ENCODE data around the gene AFG1L. TPM values are rescaled to one million over a fixed set of nuclear protein-coding genes. Genes with fewer than 3 reads are reported as not detected.
"Not testable (repeated sequence)": the region's sequence is repeated elsewhere in the genome, so short reads cannot be mapped to it uniquely, and the experiment has no call there.

The AFG1L gene
- polyA plus RNA-seq, 6 donors from 2014 or later = 2.6 to 6.8 (median 4.5) TPM

- DNase-seq (no peak), ATAC-seq (ENCODE audit: low read depth in 2 of 2) (no peak)
- H3K27me3 Mint-ChIP-seq = peaks cover 0 to 4% (median 0%) of the 10 kb centered on the region in 3 donors
- no peak overlapping the region for H3K4me3 Mint-ChIP-seq
- H3K27ac Mint-ChIP-seq = peak overlapping the region in 2 of 6 donors; percentile 6 to 24
- no peaks in the 10 kb centered on the region for H3K4me1 Mint-ChIP-seq
- no peaks in the 10 kb centered on the region for H3K36me3 Mint-ChIP-seq
- no peaks in the 10 kb centered on the region for H3K9me3 Mint-ChIP-seq
These were observed 26.0 kb upstream of the AFG1L start for GRCh38 chr6:108268845-108269244.

GRCh38 chr6:108269955-108270354, 24.9 kb upstream of the AFG1L start:
- H3K27me3 Mint-ChIP-seq; H3K4me1 Mint-ChIP-seq; H3K9me3 Mint-ChIP-seq; DNase-seq; H3K27ac Mint-ChIP-seq; H3K4me3 Mint-ChIP-seq; H3K36me3 Mint-ChIP-seq; ATAC-seq (ENCODE audit: low read depth in 2 of 2): not testable (repeated sequence)

GRCh38 chr6:108274546-108274945, 20.3 kb upstream of the AFG1L start:
- no peak overlapping the region for H3K27ac Mint-ChIP-seq
- H3K4me1 Mint-ChIP-seq = no peaks in the 10 kb centered on the region
- no peak for ATAC-seq (ENCODE audit: low read depth in 2 of 2)
- no peaks in the 10 kb centered on the region for H3K36me3 Mint-ChIP-seq
- H3K9me3 Mint-ChIP-seq = no peaks in the 10 kb centered on the region
- H3K4me3 Mint-ChIP-seq = no peak overlapping the region
- H3K27me3 Mint-ChIP-seq = no peaks in the 10 kb centered on the region
- DNase-seq = no peak

GRCh38 chr6:108275976-108276375, 18.9 kb upstream of the AFG1L start:
- H3K9me3 Mint-ChIP-seq = no peaks in the 10 kb centered on the region
- DNase-seq (no peak), ATAC-seq (ENCODE audit: low read depth in 2 of 2) (no peak)
- no peaks in the 10 kb centered on the region for H3K27me3 Mint-ChIP-seq
- no peak overlapping the region for H3K4me3 Mint-ChIP-seq
- H3K36me3 Mint-ChIP-seq = no peaks in the 10 kb centered on the region
- no peaks in the 10 kb centered on the region for H3K4me1 Mint-ChIP-seq
- no peak overlapping the region for H3K27ac Mint-ChIP-seq

GRCh38 chr6:108277295-108277694, 17.6 kb upstream of the AFG1L start:
- no peak overlapping the region for H3K4me3 Mint-ChIP-seq
- no peaks in the 10 kb centered on the region for H3K27me3 Mint-ChIP-seq
- no peak for ATAC-seq (ENCODE audit: low read depth in 2 of 2)
- no peaks in the 10 kb centered on the region for H3K9me3 Mint-ChIP-seq
- no peaks in the 10 kb centered on the region for H3K4me1 Mint-ChIP-seq
- no peak for DNase-seq
- H3K27ac Mint-ChIP-seq = no peak overlapping the region
- no peaks in the 10 kb centered on the region for H3K36me3 Mint-ChIP-seq

- Mint-ChIP-seq H3K4me1 (no peaks in the 10 kb centered on the region), H3K27ac (no peak overlapping the region), H3K36me3 (no peaks in the 10 kb centered on the region), H3K9me3 (no peaks in the 10 kb centered on the region), H3K4me3 (no peak overlapping the region), H3K27me3 (no peaks in the 10 kb centered on the region)
- no peak for DNase-seq
- ATAC-seq (ENCODE audit: low read depth in 2 of 2) = no peak
These were observed 17.0 kb upstream of the AFG1L start for GRCh38 chr6:108277831-108278230.

GRCh38 chr6:108285381-108285780, 9.5 kb upstream of the AFG1L start:
- H3K4me1 Mint-ChIP-seq = peaks cover 2 to 4% (median 4%) of the 10 kb centered on the region in 3 donors
- ATAC-seq (ENCODE audit: low read depth in 2 of 2) = no peak
- H3K27me3 Mint-ChIP-seq = peaks cover 0 to 8% (median 5%) of the 10 kb centered on the region in 3 donors

GRCh38 chr6:108286366-108286765, 8.5 kb upstream of the AFG1L start:
- H3K27me3 Mint-ChIP-seq = peaks cover 0 to 8% (median 5%) of the 10 kb centered on the region in 3 donors
- no peak overlapping the region for H3K27ac Mint-ChIP-seq
- peak overlapping the region in 1 of 8 donors; percentile 36 for H3K4me3 Mint-ChIP-seq
- no peaks in the 10 kb centered on the region for H3K9me3 Mint-ChIP-seq
- ATAC-seq (ENCODE audit: low read depth in 2 of 2) = peak in 1 of 2 donors; percentile 25
- DNase-seq = no peak
- H3K4me1 Mint-ChIP-seq = peaks cover 2 to 4% (median 4%) of the 10 kb centered on the region in 3 donors
- peaks cover 0 to 7% of the 10 kb centered on the region in 2 donors for H3K36me3 Mint-ChIP-seq

More at GRCh38 chr6:108285381-108285780, 9.5 kb upstream of the AFG1L start:
- Mint-ChIP-seq H3K36me3 (peaks cover 0 to 7% of the 10 kb centered on the region in 2 donors), H3K9me3 (no peaks in the 10 kb centered on the region), H3K4me3 (no peak overlapping the region), H3K27ac (peak overlapping the region in 1 of 6 donors; percentile 44)
- DNase-seq = no peak

- no peak overlapping the region for H3K27ac Mint-ChIP-seq
- H3K9me3 Mint-ChIP-seq = no peaks in the 10 kb centered on the region
- peaks cover 0 to 7% of the 10 kb centered on the region in 2 donors for H3K36me3 Mint-ChIP-seq
- ATAC-seq (ENCODE audit: low read depth in 2 of 2) = no peak
- no peak for DNase-seq
- no peak overlapping the region for H3K4me3 Mint-ChIP-seq
- peaks cover 0 to 8% (median 5%) of the 10 kb centered on the region in 3 donors for H3K27me3 Mint-ChIP-seq
- peaks cover 2 to 4% (median 4%) of the 10 kb centered on the region in 3 donors for H3K4me1 Mint-ChIP-seq
These were observed 7.5 kb upstream of the AFG1L start for GRCh38 chr6:108287373-108287772.

- Mint-ChIP-seq H3K27me3 (peaks cover 0 to 3% (median 2%) of the 10 kb centered on the region in 3 donors), H3K27ac (no peak overlapping the region), H3K4me3 (no peak overlapping the region), H3K4me1 (peaks cover 2 to 4% (median 2%) of the 10 kb centered on the region in 3 donors), H3K36me3 (peaks cover 0 to 3% of the 10 kb centered on the region in 2 donors), H3K9me3 (no peaks in the 10 kb centered on the region)
- ATAC-seq (ENCODE audit: low read depth in 2 of 2) (no peak), DNase-seq (no peak)
These were observed 6.1 kb upstream of the AFG1L start for GRCh38 chr6:108288742-108289141.

GRCh38 chr6:108291091-108291490, 3.8 kb upstream of the AFG1L start:
- Mint-ChIP-seq H3K27me3 (no peaks in the 10 kb centered on the region), H3K4me3 (peak overlapping the region in 1 of 8 donors; percentile 77), H3K9me3 (no peaks in the 10 kb centered on the region), H3K27ac (no peak overlapping the region), H3K4me1 (peaks cover 8 to 20% (median 13%) of the 10 kb centered on the region in 3 donors), H3K36me3 (no peaks in the 10 kb centered on the region)
- ATAC-seq (ENCODE audit: low read depth in 2 of 2) (no peak), DNase-seq (no peak)

GRCh38 chr6:108292561-108292960, 2.3 kb upstream of the AFG1L start:
- peaks cover 8 to 23% (median 13%) of the 10 kb centered on the region in 3 donors for H3K4me1 Mint-ChIP-seq
- not testable (repeated sequence) for H3K9me3 Mint-ChIP-seq; DNase-seq; H3K36me3 Mint-ChIP-seq; H3K27me3 Mint-ChIP-seq; ATAC-seq (ENCODE audit: low read depth in 2 of 2)
- peak overlapping the region in 3 of 6 donors; percentile 3 to 80 (median 36) for H3K27ac Mint-ChIP-seq
- H3K4me3 Mint-ChIP-seq = peak overlapping the region in 3 of 8 donors; percentile 3 to 62 (median 28)

- Mint-ChIP-seq H3K9me3 (no peaks in the 10 kb centered on the region), H3K4me1 (peaks cover 16 to 29% (median 18%) of the 10 kb centered on the region in 3 donors), H3K27ac (peak overlapping the region; percentile 99 to 100 (median 99)), H3K27me3 (no peaks in the 10 kb centered on the region), H3K36me3 (no peaks in the 10 kb centered on the region), H3K4me3 (peak overlapping the region; percentile 94 to 99 (median 98))
- ATAC-seq (ENCODE audit: low read depth in 2 of 2) = no peak
- DNase-seq = peak; percentile 1
These were observed 1.1 kb upstream of the AFG1L start for GRCh38 chr6:108293527-108294296.

- peak overlapping the region; percentile 94 to 99 (median 98) for H3K4me3 Mint-ChIP-seq
- ATAC-seq (ENCODE audit: low read depth in 2 of 2) (peak; percentile 51 to 53), DNase-seq (no peak)
- H3K36me3 Mint-ChIP-seq = no peaks in the 10 kb centered on the region
- H3K4me1 Mint-ChIP-seq = peaks cover 18 to 33% (median 20%) of the 10 kb centered on the region in 3 donors
- H3K27me3 Mint-ChIP-seq = no peaks in the 10 kb centered on the region
- H3K9me3 Mint-ChIP-seq = no peaks in the 10 kb centered on the region
- peak overlapping the region; percentile 99 to 100 (median 99) for H3K27ac Mint-ChIP-seq
These were observed 542 bp upstream of the AFG1L start for GRCh38 chr6:108294297-108294726.
